HFFc6 (cell line): ENCODE data around the gene SLC5A4. TPM values are rescaled to one million over a fixed set of nuclear protein-coding genes. Genes with fewer than 3 reads are reported as not detected.

Source experiments
- DNase-seq: peaks from one replicate; pipeline ENCODE4 v3.0.0-alpha.2; 2018
- H3K27ac Mint-ChIP-seq: 2 replicates; pipeline ENCODE4 v1.8.0; 2020; ENCODE audit warnings: mild to moderate bottlenecking, mixed read lengths
- H3K27me3 Mint-ChIP-seq: 2 replicates; pipeline ENCODE4 v1.8.0; 2021; ENCODE audit warnings: mild to moderate bottlenecking, moderate library complexity, mixed read lengths; ENCODE audit not compliant: insufficient read depth
- H3K36me3 Mint-ChIP-seq: 2 replicates; pipeline ENCODE4 v1.8.0; 2021; ENCODE audit warnings: low read depth, mixed read lengths
- H3K4me1 Mint-ChIP-seq: 2 replicates; pipeline ENCODE4 v1.8.0; 2020; ENCODE audit warnings: low read depth, mixed read lengths
- H3K4me3 Mint-ChIP-seq: 2 replicates; pipeline ENCODE4 v1.8.0; 2020; ENCODE audit warnings: mild to moderate bottlenecking, moderate library complexity, mixed read lengths
- H3K9me3 Mint-ChIP-seq: 2 replicates; pipeline ENCODE4 v1.8.0; 2020; ENCODE audit warnings: mild to moderate bottlenecking, mixed read lengths
- total RNA-seq, 6 experiments: library from RNA; stranded (reverse); fragmentation: NEBNext Ultra II Directional; extraction: Animal tissue kit (Norgen Biotek cat#: 25700); gene quantifications; 2 replicates in 1 of 6; 3 replicates in 5 of 6; pipeline ENCODE4 v1.2.3, GENCODE V29; 2021
- TF ChIP-seq, protein P1 (sequence below): fragments of 200-600 bp; sonication (generic); IDR thresholded peaks from 2 replicates; pipeline ENCODE4 v1.5.0; 2021; ENCODE audit warnings: antibody characterized with exemption, mild to moderate bottlenecking

Gene SLC5A4
- total RNA-seq, 6 experiments from 2014 or later = not detected

- H3K27ac Mint-ChIP-seq = no peak overlapping the region
- TF ChIP-seq, protein P1, sequence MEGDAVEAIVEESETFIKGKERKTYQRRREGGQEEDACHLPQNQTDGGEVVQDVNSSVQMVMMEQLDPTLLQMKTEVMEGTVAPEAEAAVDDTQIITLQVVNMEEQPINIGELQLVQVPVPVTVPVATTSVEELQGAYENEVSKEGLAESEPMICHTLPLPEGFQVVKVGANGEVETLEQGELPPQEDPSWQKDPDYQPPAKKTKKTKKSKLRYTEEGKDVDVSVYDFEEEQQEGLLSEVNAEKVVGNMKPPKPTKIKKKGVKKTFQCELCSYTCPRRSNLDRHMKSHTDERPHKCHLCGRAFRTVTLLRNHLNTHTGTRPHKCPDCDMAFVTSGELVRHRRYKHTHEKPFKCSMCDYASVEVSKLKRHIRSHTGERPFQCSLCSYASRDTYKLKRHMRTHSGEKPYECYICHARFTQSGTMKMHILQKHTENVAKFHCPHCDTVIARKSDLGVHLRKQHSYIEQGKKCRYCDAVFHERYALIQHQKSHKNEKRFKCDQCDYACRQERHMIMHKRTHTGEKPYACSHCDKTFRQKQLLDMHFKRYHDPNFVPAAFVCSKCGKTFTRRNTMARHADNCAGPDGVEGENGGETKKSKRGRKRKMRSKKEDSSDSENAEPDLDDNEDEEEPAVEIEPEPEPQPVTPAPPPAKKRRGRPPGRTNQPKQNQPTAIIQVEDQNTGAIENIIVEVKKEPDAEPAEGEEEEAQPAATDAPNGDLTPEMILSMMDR = no peak
- H3K36me3 Mint-ChIP-seq = no peaks in the 10 kb centered on the region
- DNase-seq = no peak
- H3K9me3 Mint-ChIP-seq = no peaks in the 10 kb centered on the region
- no peaks in the 10 kb centered on the region for H3K4me1 Mint-ChIP-seq
- peaks cover 8% of the 10 kb centered on the region for H3K27me3 Mint-ChIP-seq
- no peak overlapping the region for H3K4me3 Mint-ChIP-seq
These were observed 37.7 kb downstream of the SLC5A4 start for GRCh38 chr22:32217465-32217864.

- no peaks in the 10 kb centered on the region for H3K36me3 Mint-ChIP-seq
- H3K9me3 Mint-ChIP-seq = no peaks in the 10 kb centered on the region
- no peaks in the 10 kb centered on the region for H3K4me1 Mint-ChIP-seq
- H3K4me3 Mint-ChIP-seq = no peak overlapping the region
- TF ChIP-seq, protein P1 = no peak
- peaks cover 10% of the 10 kb centered on the region for H3K27me3 Mint-ChIP-seq
- H3K27ac Mint-ChIP-seq = no peak overlapping the region
- no peak for DNase-seq
These were observed 38.2 kb downstream of the SLC5A4 start for GRCh38 chr22:32216911-32217310.

DNA sequence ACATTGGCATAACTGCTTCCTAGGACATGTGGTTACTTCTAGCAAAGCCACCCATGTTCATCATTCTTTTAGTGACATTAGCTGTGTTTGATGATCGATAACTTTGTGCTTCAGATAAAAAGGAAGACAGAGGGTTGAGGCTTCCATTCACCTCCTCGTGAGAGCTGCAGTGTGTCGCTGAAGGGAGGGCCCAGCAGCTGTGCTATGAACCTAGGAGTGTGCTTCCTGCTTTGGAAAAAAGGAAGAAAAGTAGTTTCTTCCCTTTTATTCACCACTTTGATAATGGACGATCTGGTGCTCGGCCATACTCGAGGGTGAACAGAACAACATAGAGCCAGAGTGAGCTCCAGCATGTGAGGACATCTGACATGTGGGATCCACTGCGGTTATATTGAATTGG lies 44.1 kb downstream of the SLC5A4 start:
- Mint-ChIP-seq H3K4me1 (no peaks in the 10 kb centered on the region), H3K4me3 (no peak overlapping the region), H3K36me3 (no peaks in the 10 kb centered on the region), H3K27ac (no peak overlapping the region), H3K9me3 (no peaks in the 10 kb centered on the region), H3K27me3 (peaks cover 13% of the 10 kb centered on the region)
- no peak for DNase-seq
- TF ChIP-seq, protein P1 = no peak

- peaks cover 7% of the 10 kb centered on the region for H3K4me1 Mint-ChIP-seq
- no peaks in the 10 kb centered on the region for H3K36me3 Mint-ChIP-seq
- H3K27ac Mint-ChIP-seq = no peak overlapping the region
- TF ChIP-seq, protein P1 = no peak
- peaks cover 15% of the 10 kb centered on the region for H3K27me3 Mint-ChIP-seq
- no peak for DNase-seq
- H3K9me3 Mint-ChIP-seq = no peaks in the 10 kb centered on the region
- no peak overlapping the region for H3K4me3 Mint-ChIP-seq
These were observed 46.5 kb downstream of the SLC5A4 start for GRCh38 chr22:32208681-32209080.

GRCh38 chr22:32207971-32208480 lies 47.1 kb downstream of the SLC5A4 start:
- TF ChIP-seq, protein P1 = no peak
- no peak overlapping the region for H3K4me3 Mint-ChIP-seq
- no peak for DNase-seq
- H3K27ac Mint-ChIP-seq = no peak overlapping the region
- H3K27me3 Mint-ChIP-seq = peaks cover 21% of the 10 kb centered on the region
- H3K9me3 Mint-ChIP-seq = no peaks in the 10 kb centered on the region
- H3K36me3 Mint-ChIP-seq = no peaks in the 10 kb centered on the region
- peaks cover 7% of the 10 kb centered on the region for H3K4me1 Mint-ChIP-seq
